HFF-Myc (cell line): ENCODE results near the gene DDX27.

Experiments used
- DNase-seq: peaks from one replicate; pipeline ENCODE4 v3.0.0-alpha.2; 2011; ENCODE audit warnings: low read depth; ENCODE audit errors: extremely low read depth
- H3K4me3 ChIP-seq: replicated peaks from 2 replicates; pipeline ENCODE4 v1.5.1; 2011; ENCODE audit warnings: low read depth, mild to moderate bottlenecking, control low read depth, low read length
- CTCF ChIP-seq: IDR thresholded peaks from 2 replicates; pipeline ENCODE4 v1.5.1; 2012; ENCODE audit warnings: mild to moderate bottlenecking, low read depth, low read length, control low read depth; ENCODE audit errors: missing control alignments

The DDX27 gene

GRCh38 chr20:49219091-49219923, at the start of gene DDX27:
Gene DDX27 (plus strand): TSS chr20:49219416. CDS start chr20:49219449, 33 bp downstream.
- H3K4me3 ChIP-seq, result peak within 1 kb of the TSS; percentile 67
- no peak for TF ChIP-seq CTCF
- DNase-seq, result peak; percentile 98

GRCh38 chr20:49169547-49169946, 49.7 kb upstream of the DDX27 start:
- no peak for TF ChIP-seq CTCF
- DNase-seq, result no peak
- H3K4me3 ChIP-seq, result no peak overlapping the region

- no peak for DNase-seq
- no peak overlapping the region for H3K4me3 ChIP-seq
- no peak for TF ChIP-seq CTCF
Measured at GRCh38 chr20:49170714-49171113, 48.5 kb upstream of the DDX27 start.

- TF ChIP-seq CTCF, result no peak
- H3K4me3 ChIP-seq, result no peak overlapping the region
- no peak for DNase-seq
Measured at GRCh38 chr20:49171909-49172308, 47.3 kb upstream of the DDX27 start.

GRCh38 chr20:49172413-49172812, 46.8 kb upstream of the DDX27 start:
- no peak overlapping the region for H3K4me3 ChIP-seq
- DNase-seq, result no peak
- TF ChIP-seq CTCF, result no peak

- DNase-seq, result no peak
- TF ChIP-seq CTCF, result no peak
Measured at GRCh38 chr20:49174183-49174582, 45.0 kb upstream of the DDX27 start.

More at GRCh38 chr20:49174183-49174582, 45.0 kb upstream of the DDX27 start:
- no peak overlapping the region for H3K4me3 ChIP-seq
